ENCODE data around the gene CPTP.

The CPTP gene

DNA sequence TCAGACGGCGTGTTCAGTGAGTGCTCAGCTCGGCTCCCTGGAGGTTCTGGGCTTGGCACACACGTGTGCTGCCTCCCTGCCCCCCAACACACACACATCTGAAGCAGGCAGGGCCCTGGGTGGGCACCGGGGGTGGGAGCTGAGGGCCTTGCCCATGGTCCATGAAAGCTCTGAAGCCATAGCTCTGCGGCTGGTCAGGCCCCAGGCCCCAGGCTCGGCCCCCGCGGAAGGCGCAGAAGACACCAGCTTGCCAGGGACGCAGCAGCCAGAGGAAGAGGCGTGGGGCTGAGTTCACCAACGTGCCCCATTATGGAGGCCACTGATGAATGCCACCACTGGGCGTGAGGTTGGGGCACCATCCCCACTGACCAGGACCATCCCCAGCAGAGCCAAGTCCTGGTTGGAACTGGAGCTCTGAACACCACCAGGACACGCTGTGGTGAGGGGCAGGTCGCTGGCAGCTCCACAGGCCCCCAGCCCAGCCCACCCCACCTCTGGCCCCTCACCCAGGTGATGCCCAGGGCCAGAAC is 46.2 kb downstream of the CPTP start:
- H3K79me2 ChIP-seq (ENCODE audit: low read length): peaks cover 26% of the 10 kb centered on the region
- peaks cover 3% of the 10 kb centered on the region; the same call in 1 of the 2 replicates for H3F3A ChIP-seq (ENCODE audit: insufficient read depth, low read length)
- no peaks in the 10 kb centered on the region for H3K9me2 ChIP-seq (replicated peaks; ENCODE audit: insufficient read depth, low read length)
- H3K36me3 ChIP-seq (replicated peaks; ENCODE audit: insufficient read depth, low read length): no peaks in the 10 kb centered on the region
- H4K20me1 ChIP-seq (ENCODE audit: insufficient read depth, low read length): no peaks in the 10 kb centered on the region
- H3K4me1 ChIP-seq (ENCODE audit: low read length): peaks cover 12% of the 10 kb centered on the region
- no peak overlapping the region for H3K27ac ChIP-seq (ENCODE audit: low read length)
- no peak overlapping the region for H3K9ac ChIP-seq (ENCODE audit: low read length)
- H3K27me3 ChIP-seq (replicated peaks; ENCODE audit: insufficient read depth, low read length): no peaks in the 10 kb centered on the region
- H3K4me3 ChIP-seq (ENCODE audit: low read length): no peak overlapping the region
- TF ChIP-seq EZH2phosphoT487 (IDR thresholded peaks at IDR 0.05; ENCODE audit: low read length) (no peak), EZH2 (optimal IDR thresholded peaks at IDR 0.05; ENCODE audit: low read depth, low read length) (no peak)
- TF ChIP-seq, protein P1, sequence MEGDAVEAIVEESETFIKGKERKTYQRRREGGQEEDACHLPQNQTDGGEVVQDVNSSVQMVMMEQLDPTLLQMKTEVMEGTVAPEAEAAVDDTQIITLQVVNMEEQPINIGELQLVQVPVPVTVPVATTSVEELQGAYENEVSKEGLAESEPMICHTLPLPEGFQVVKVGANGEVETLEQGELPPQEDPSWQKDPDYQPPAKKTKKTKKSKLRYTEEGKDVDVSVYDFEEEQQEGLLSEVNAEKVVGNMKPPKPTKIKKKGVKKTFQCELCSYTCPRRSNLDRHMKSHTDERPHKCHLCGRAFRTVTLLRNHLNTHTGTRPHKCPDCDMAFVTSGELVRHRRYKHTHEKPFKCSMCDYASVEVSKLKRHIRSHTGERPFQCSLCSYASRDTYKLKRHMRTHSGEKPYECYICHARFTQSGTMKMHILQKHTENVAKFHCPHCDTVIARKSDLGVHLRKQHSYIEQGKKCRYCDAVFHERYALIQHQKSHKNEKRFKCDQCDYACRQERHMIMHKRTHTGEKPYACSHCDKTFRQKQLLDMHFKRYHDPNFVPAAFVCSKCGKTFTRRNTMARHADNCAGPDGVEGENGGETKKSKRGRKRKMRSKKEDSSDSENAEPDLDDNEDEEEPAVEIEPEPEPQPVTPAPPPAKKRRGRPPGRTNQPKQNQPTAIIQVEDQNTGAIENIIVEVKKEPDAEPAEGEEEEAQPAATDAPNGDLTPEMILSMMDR (IDR thresholded peaks at IDR 0.05; ENCODE audit: low read length): no peak
- H2AFZ ChIP-seq (ENCODE audit: low read length): no peak overlapping the region
- H3K4me2 ChIP-seq (ENCODE audit: low read depth, low read length): no peak overlapping the region
- no peaks in the 10 kb centered on the region for H3K9me3 ChIP-seq (replicated peaks; ENCODE audit: insufficient read depth, low read length)
- no peak for DNase-seq

DNA sequence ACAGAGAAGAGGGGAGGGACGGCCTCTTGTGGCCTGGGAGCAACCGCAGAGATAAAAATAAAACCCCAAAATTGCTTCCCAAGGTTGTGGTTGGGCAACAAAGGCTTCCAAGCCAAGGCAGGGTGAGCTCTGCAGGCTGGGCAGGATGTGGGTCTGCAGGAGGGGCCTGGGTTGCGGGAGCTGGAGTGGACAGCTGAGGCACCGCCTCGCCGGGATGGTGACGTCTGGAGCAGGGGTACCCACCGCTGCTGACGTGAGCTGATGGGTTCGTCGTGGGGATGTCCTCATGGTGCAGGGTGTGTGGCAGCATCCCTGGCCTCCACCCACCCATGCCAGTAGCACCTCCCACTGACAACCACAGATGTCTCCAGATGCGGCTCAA is 46.8 kb downstream of the CPTP start:
- Histone ChIP-seq H3K4me2 (ENCODE audit: low read depth, low read length) (no peak overlapping the region), H3K9ac (ENCODE audit: low read length) (no peak overlapping the region)

DNA sequence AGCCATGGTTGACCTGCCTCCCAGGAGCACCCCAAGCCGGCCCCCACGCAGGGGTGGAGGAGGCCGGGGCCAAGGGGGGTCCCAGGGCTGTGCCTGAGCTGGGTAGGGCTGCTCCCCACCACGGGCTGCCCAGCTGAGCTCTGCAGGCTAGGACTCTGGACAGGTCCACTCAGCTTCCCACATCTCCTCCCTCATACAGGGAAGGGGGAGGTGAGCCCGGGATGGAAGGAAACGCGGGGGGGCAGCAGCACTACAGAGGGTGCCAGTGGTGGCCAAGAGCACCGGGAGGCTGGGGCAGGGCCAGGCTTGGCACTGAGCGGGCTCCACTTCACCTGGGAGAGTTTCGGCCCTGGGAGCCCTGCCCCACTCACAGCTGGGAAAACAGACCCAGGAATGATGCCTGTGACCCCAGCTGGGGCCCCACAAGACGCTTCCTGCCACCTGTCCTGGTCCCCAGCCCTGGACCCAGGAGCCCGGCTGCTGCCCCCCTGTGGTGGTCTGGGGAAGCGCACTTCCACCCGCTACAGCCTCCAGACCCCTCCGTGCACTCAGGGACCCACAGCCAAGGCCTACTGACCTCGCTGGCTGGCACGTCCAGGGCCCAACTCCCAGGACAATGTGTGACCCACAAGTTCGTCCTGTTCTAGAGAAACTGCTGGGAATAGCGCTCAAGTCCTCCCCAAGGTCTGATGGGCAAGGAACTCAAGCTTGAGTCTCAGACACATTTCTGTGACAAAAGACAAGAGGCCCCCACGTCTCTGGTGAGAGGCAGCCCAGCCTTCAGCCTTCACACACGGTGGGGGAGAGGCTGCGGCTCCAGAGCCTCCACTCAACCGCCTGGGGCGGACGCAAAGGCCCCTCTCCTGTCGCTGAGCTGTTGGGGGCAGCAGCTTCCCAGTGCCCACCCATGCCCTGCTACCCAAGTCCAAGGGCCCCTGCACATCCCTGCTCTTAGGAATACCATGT is 47.4 kb downstream of the CPTP start:
- Histone ChIP-seq H2AFZ (ENCODE audit: low read length) (no peak overlapping the region), H3K79me2 (ENCODE audit: low read length) (peaks cover 26% of the 10 kb centered on the region), H3F3A (ENCODE audit: insufficient read depth, low read length) (peaks cover 13% of the 10 kb centered on the region), H3K27ac (ENCODE audit: low read length) (no peak overlapping the region), H3K4me2 (ENCODE audit: low read depth, low read length) (peak overlapping the region; percentile 18; the same call in 1 of the 2 replicates), H3K9me3 (replicated peaks; ENCODE audit: insufficient read depth, low read length) (no peaks in the 10 kb centered on the region), H3K9me2 (replicated peaks; ENCODE audit: insufficient read depth, low read length) (no peaks in the 10 kb centered on the region), H3K4me1 (ENCODE audit: low read length) (peaks cover 16% of the 10 kb centered on the region), H4K20me1 (ENCODE audit: insufficient read depth, low read length) (no peaks in the 10 kb centered on the region), H3K27me3 (replicated peaks; ENCODE audit: insufficient read depth, low read length) (no peaks in the 10 kb centered on the region), H3K9ac (ENCODE audit: low read length) (no peak overlapping the region), H3K4me3 (ENCODE audit: low read length) (no peak overlapping the region), H3K36me3 (replicated peaks; ENCODE audit: insufficient read depth, low read length) (no peaks in the 10 kb centered on the region)
- DNase-seq: peak; percentile 47
- TF ChIP-seq EZH2 (optimal IDR thresholded peaks at IDR 0.05; ENCODE audit: low read depth, low read length): no peak
- TF ChIP-seq, protein P1 (IDR thresholded peaks at IDR 0.05; ENCODE audit: low read length): peak; percentile 88

More for the DNA sequence above, 46.8 kb downstream of the CPTP start:
- Histone ChIP-seq H3K9me3 (replicated peaks; ENCODE audit: insufficient read depth, low read length) (no peaks in the 10 kb centered on the region), H3K4me1 (ENCODE audit: low read length) (peaks cover 16% of the 10 kb centered on the region), H3K27me3 (replicated peaks; ENCODE audit: insufficient read depth, low read length) (no peaks in the 10 kb centered on the region), H3K27ac (ENCODE audit: low read length) (no peak overlapping the region), H4K20me1 (ENCODE audit: insufficient read depth, low read length) (no peaks in the 10 kb centered on the region), H2AFZ (ENCODE audit: low read length) (no peak overlapping the region), H3F3A (ENCODE audit: insufficient read depth, low read length) (peaks cover 6% of the 10 kb centered on the region), H3K9me2 (replicated peaks; ENCODE audit: insufficient read depth, low read length) (no peaks in the 10 kb centered on the region), H3K36me3 (replicated peaks; ENCODE audit: insufficient read depth, low read length) (no peaks in the 10 kb centered on the region), H3K79me2 (ENCODE audit: low read length) (peaks cover 26% of the 10 kb centered on the region), H3K4me3 (ENCODE audit: low read length) (no peak overlapping the region)
- DNase-seq: no peak
- TF ChIP-seq, protein P1 (IDR thresholded peaks at IDR 0.05; ENCODE audit: low read length): no peak
- TF ChIP-seq EZH2 (optimal IDR thresholded peaks at IDR 0.05; ENCODE audit: low read depth, low read length) (no peak), EZH2phosphoT487 (IDR thresholded peaks at IDR 0.05; ENCODE audit: low read length) (no peak)

Data from MM.1S (cell line).